Epithelial cell of esophagus (primary cell): ENCODE measurements around the gene PILRA.
"Not testable (repeated sequence)": the region's sequence is repeated elsewhere in the genome, so short reads cannot be mapped to it uniquely, and the experiment has no call there.

Experiments used
- DNase-seq: peaks from one replicate; pipeline ENCODE4 v3.0.0; 2010; ENCODE audit warnings: low read depth
- H3K4me3 ChIP-seq: 2 replicates; pipeline ENCODE4 v1.5.1; 2011; ENCODE audit warnings: mild to moderate bottlenecking, low read length, control low read depth
- CTCF ChIP-seq: IDR thresholded peaks from 2 replicates; pipeline ENCODE4 v1.5.1; 2011; ENCODE audit warnings: low read depth, mild to moderate bottlenecking, low read length, control low read depth, inconsistent platforms; ENCODE audit not compliant: insufficient read depth; ENCODE audit errors: missing control alignments

PILRA gene

DNA sequence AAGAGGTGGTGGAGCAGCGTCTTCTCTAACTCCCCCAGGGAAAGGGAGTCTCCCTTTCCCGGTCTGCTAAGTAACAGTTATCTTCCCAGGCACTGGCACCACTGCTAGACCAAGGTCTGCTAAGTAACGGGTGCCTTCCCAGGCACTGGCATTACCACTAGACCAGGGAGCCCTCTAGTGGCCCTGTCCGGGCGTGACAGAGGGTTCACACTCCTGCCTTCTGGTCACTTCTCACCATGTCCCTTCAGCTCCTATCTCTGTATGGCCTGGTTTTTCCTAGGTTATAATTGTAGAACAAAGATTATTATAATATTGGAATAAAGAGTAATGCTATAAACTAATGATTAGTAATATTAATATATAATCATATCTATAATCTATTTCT is 28.0 kb upstream of the PILRA start:
- TF ChIP-seq CTCF, result peak; percentile 46
- DNase-seq, result peak; percentile 58
- H3K4me3 ChIP-seq, result not testable (repeated sequence)

GRCh38 chr7:100346921-100347320 is 26.4 kb upstream of the PILRA start:
- H3K4me3 ChIP-seq, result no peak overlapping the region
- DNase-seq, result no peak
- no peak for TF ChIP-seq CTCF

DNA sequence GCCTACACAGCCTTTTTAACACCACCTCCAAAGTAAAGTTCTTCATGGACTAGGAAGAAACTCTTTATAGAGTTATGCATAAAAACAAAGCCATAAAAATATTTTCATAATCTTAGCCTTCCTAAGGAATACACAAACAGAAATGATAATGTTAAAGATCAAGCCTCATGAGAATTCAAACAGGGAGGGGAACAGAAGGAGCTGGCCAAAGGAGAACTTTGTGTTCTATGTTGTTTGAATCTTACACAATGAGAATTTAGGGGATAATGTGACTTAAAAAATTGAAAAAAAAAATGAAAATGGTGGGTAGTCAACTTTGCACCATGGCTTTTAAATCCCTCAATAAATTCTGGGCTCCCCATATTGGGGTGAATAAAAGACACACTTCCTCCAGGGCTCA is 24.5 kb upstream of the PILRA start:
- H3K4me3 ChIP-seq, result no peak overlapping the region
- TF ChIP-seq CTCF, result no peak
- no peak for DNase-seq

- no peak for DNase-seq
- no peak for TF ChIP-seq CTCF
- H3K4me3 ChIP-seq, result no peak overlapping the region
Observed at GRCh38 chr7:100349757-100350156, 23.5 kb upstream of the PILRA start.

- DNase-seq, result no peak
- TF ChIP-seq CTCF, result no peak
- no peak overlapping the region for H3K4me3 ChIP-seq
Observed at GRCh38 chr7:100351657-100352058, 21.6 kb upstream of the PILRA start.

DNA sequence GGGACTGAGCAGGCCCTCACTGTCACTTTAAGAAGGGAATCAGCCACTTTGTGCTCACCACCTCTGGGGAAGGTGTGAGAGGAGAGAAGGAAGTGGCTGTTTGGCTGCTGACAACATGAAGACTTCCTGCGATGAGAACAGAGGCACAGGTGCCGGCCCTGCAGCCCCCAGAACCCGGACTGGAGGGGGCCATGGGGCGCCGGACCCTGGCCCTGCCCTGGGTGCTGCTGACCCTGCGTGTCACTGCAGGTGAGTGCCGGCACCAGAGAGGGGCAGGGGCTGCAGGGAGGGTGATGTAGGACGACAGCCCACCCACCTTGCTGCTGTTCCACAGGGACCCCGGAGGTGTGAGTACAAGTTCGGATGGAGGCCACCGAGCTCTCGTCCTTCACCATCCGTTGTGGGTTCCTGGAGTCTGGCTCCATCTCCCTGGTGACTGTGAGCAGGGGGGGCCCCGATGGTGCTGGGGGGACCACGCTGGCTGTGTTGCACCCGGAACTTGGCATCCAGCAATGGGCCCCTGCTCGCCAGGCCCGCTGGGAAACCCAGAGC is 21.0 kb upstream of the PILRA start:
- H3K4me3 ChIP-seq, DNase-seq: not testable (repeated sequence)

GRCh38 chr7:100352984-100353684 is 20.2 kb upstream of the PILRA start:
- DNase-seq, result no peak
- no peak overlapping the region for H3K4me3 ChIP-seq
- TF ChIP-seq CTCF, result no peak
